ENCODE data around the gene MAP3K4.
"Not testable (repeated sequence)": the region's sequence is repeated elsewhere in the genome, so short reads cannot be mapped to it uniquely, and the experiment has no call there.

Gene MAP3K4

DNA sequence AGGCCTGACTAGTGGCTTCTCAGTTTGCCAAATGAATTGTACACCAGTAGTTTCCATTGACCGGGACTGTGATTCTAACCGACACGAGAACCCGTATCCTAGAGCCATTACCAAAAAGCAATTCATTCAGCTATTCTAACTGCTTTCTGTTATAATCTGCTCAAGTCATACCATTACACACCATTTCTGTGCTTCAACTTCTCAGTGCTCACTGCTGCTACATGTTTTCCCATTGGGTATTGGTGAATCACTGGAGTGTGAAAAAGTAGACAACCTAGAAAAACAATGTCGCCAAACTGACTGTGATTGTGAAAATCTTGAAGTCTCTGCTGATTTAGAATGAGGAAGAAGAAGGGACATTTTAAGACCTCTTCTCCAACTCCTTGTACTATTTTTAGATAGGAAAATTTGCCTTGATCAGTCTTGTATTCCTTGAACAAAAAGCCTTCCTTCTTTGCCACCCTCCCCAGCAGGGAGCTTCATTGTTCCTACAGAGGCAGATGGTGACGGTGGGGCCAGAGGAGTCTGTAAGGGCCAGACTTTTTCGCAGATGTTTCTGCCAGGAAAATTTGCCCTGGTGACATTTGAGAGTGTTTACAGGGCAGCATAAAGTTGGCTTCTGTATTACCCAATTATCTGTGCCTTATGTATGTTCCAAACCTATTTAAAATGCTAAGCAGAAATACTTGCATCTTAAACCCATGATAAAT, 31.7 kb upstream of the MAP3K4 start:
- Histone ChIP-seq H3K27me3 (ENCODE audit: control insufficient read depth, insufficient read depth, low read length) (no peaks in the 10 kb centered on the region), H3K36me3 (ENCODE audit: control insufficient read depth, insufficient read depth, low read length) (no peaks in the 10 kb centered on the region), H3K4me3 (ENCODE audit: low read depth, low read length) (no peak overlapping the region), H3K4me1 (ENCODE audit: control insufficient read depth, insufficient read depth, low read length) (no peaks in the 10 kb centered on the region), H3K9ac (ENCODE audit: low read depth, low read length) (no peak overlapping the region), H3K9me3 (ENCODE audit: control insufficient read depth, insufficient read depth, low read length) (no peaks in the 10 kb centered on the region)

DNA sequence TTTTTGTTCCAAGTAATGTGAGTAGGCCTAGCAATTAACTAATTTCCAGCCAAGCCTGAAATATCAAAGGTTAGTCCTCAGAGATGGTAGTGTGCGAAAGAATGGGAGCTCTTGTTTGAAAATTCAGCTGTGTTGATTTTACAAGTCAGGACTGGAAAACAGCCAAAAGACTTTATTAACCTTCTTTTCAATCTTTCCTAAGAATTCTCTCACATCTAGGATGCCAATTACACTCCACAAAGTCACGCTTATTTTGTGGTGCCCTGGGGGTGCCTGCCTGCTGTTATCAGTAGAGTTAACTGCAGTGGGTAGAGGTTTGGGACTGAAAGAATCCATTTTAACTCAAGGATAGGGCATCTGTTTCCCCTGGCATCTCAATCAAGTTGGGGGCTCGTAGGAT, 30.7 kb upstream of the MAP3K4 start:
- H3K36me3 ChIP-seq (ENCODE audit: control insufficient read depth, insufficient read depth, low read length), result no peaks in the 10 kb centered on the region
- H3K4me3 ChIP-seq (ENCODE audit: low read depth, low read length), result no peak overlapping the region
- H3K9me3 ChIP-seq (ENCODE audit: control insufficient read depth, insufficient read depth, low read length), result no peaks in the 10 kb centered on the region
- no peak overlapping the region for H3K9ac ChIP-seq (ENCODE audit: low read depth, low read length)
- no peaks in the 10 kb centered on the region for H3K4me1 ChIP-seq (ENCODE audit: control insufficient read depth, insufficient read depth, low read length)
- H3K27me3 ChIP-seq (ENCODE audit: control insufficient read depth, insufficient read depth, low read length), result no peaks in the 10 kb centered on the region

DNA sequence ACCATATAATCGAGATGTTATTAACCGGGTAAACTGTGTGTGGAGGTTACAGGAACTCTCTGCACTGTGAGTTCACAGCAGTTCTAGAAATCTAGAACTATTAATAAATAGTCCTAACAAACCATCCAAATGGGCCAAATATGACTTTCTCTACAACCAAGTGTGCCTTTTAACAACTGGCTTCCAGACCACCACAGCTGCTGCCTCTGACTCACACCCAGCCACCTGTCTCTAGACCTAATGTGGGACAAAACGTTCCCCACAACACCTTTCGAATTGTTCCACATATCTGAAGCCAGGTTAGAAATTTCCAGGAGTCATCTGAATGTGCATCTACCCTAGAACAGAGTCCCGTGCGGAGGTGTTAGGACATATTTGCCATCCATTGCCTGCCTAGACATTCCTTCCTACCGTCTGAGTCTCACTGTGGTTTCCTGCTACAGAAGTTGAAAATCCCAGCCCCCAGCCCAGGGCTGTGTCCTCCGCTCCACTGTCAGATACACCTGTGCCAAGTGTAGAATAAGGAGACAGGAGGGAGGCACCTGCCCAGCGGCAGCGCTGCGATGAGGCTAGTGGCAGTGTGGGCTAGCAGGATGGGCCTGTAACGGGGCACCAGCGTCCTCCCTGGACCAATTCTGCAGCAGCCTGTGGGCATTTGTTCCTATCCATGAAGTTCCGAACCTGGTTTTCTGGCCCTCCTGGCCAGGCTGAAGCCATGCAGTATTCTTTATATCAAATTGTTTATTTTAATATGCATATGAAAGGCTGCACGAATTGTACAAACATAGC, 28.5 kb upstream of the MAP3K4 start:
- Histone ChIP-seq H3K4me1 (ENCODE audit: control insufficient read depth, insufficient read depth, low read length) (no peaks in the 10 kb centered on the region), H3K9me3 (ENCODE audit: control insufficient read depth, insufficient read depth, low read length) (no peaks in the 10 kb centered on the region), H3K9ac (ENCODE audit: low read depth, low read length) (no peak overlapping the region), H3K36me3 (ENCODE audit: control insufficient read depth, insufficient read depth, low read length) (no peaks in the 10 kb centered on the region), H3K4me3 (ENCODE audit: low read depth, low read length) (no peak overlapping the region), H3K27me3 (ENCODE audit: control insufficient read depth, insufficient read depth, low read length) (no peaks in the 10 kb centered on the region)

DNA sequence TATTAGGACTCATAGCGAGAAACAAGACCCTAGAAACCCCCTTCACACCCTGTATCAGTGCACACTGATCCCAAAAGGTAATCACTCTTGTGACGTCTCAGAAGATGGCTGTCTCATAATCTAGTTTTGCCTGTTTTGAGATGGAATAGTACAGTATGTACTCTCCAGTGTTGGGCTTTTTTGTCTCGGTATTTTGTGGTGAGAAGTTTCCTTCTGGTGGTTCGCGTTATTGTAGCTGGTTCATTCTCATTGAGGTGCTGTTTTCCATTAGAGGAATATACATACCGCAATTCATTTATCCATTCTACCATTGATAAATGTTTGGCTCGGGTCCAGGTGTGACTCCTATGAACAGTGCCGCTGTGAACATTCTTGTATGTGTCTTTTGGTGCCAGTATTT, 27.9 kb upstream of the MAP3K4 start:
- no peaks in the 10 kb centered on the region for H3K36me3 ChIP-seq (ENCODE audit: control insufficient read depth, insufficient read depth, low read length)
- no peak overlapping the region for H3K9ac ChIP-seq (ENCODE audit: low read depth, low read length)
- H3K4me3 ChIP-seq (ENCODE audit: low read depth, low read length), result no peak overlapping the region
- no peaks in the 10 kb centered on the region for H3K4me1 ChIP-seq (ENCODE audit: control insufficient read depth, insufficient read depth, low read length)
- no peaks in the 10 kb centered on the region for H3K9me3 ChIP-seq (ENCODE audit: control insufficient read depth, insufficient read depth, low read length)
- H3K27me3 ChIP-seq (ENCODE audit: control insufficient read depth, insufficient read depth, low read length), result no peaks in the 10 kb centered on the region

DNA sequence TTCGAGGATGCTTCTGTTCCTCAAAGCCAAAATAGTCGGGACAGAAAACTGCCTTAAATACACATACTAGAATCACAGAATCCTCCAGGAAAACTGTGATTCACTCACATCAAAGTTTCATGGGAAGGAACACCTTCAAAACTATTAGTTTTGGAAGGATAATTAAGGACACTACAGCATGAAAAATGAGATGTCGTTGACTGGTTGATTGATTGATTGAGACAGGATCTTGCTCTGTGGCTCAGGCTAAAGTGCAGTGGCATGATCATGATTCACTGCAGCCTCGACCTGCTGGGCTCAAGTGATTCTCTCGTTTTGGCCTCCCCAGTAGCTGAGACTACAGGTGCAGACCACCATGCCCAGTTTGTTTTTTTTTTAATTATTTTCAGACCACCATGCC, 25.7 kb upstream of the MAP3K4 start:
- Histone ChIP-seq H3K4me1 (ENCODE audit: control insufficient read depth, insufficient read depth, low read length) (no peaks in the 10 kb centered on the region), H3K9ac (ENCODE audit: low read depth, low read length) (no peak overlapping the region), H3K9me3 (ENCODE audit: control insufficient read depth, insufficient read depth, low read length) (no peaks in the 10 kb centered on the region), H3K27me3 (ENCODE audit: control insufficient read depth, insufficient read depth, low read length) (no peaks in the 10 kb centered on the region), H3K36me3 (ENCODE audit: control insufficient read depth, insufficient read depth, low read length) (no peaks in the 10 kb centered on the region), H3K4me3 (ENCODE audit: low read depth, low read length) (no peak overlapping the region)

DNA sequence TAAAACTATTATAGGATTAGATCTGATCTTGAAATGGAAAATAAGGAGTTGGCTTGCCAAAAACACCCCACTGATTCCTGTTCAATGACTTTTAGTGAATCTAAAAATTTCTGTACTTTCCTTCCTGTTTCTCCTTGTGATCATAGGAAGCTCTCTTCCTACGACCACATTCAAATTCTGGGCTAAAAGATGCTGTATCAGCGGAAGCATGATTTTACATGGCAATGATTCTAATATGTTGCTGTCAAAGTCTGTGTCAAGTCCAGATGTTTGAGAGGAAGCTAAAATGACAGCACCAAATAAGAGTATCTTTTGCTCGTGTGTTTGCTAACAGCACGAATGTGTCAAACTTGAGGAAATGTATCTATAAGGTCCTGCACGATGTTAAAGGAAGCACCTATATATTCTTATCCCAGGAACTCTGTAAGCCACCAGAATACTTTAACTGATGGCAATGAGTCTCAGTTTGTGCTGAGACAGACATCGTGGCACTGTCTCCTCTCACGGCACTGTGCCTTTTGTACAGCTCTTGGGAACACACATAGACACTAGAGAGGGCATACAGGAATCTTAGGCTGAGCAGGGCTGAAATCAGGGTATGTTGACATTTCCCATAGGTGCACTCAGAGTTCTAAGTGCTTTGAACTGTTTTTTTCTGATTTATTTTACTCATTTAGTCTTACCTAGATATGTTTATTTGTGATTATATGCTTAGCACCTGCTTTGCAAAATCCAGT, 24.9 kb upstream of the MAP3K4 start:
- Histone ChIP-seq H3K9ac (ENCODE audit: low read depth, low read length) (no peak overlapping the region), H3K36me3 (ENCODE audit: control insufficient read depth, insufficient read depth, low read length) (no peaks in the 10 kb centered on the region), H3K4me3 (ENCODE audit: low read depth, low read length) (no peak overlapping the region), H3K4me1 (ENCODE audit: control insufficient read depth, insufficient read depth, low read length) (no peaks in the 10 kb centered on the region), H3K27me3 (ENCODE audit: control insufficient read depth, insufficient read depth, low read length) (no peaks in the 10 kb centered on the region), H3K9me3 (ENCODE audit: control insufficient read depth, insufficient read depth, low read length) (no peaks in the 10 kb centered on the region)

DNA sequence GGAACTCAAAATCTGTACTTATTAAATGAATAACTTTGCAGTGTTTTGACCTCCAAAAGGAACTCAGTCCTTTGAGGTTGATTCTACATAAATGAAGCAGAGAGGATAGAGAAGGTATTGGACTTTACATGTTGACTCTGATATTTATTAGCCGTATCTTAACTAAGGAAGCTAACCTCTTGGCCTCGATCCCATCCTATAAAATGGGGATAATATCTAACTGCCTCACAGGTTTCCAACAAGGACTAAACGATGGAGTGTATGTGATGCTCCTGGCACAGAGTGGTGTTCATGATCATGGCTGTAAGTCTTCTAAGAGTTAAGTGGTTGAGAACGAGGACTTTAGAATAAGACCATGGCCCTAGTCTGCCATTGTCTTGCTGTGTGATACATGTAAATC, 24.2 kb upstream of the MAP3K4 start:
- Histone ChIP-seq H3K4me1 (ENCODE audit: control insufficient read depth, insufficient read depth, low read length) (no peaks in the 10 kb centered on the region), H3K9ac (ENCODE audit: low read depth, low read length) (no peak overlapping the region), H3K4me3 (ENCODE audit: low read depth, low read length) (no peak overlapping the region), H3K9me3 (ENCODE audit: control insufficient read depth, insufficient read depth, low read length) (no peaks in the 10 kb centered on the region), H3K36me3 (ENCODE audit: control insufficient read depth, insufficient read depth, low read length) (no peaks in the 10 kb centered on the region), H3K27me3 (ENCODE audit: control insufficient read depth, insufficient read depth, low read length) (no peaks in the 10 kb centered on the region)

DNA sequence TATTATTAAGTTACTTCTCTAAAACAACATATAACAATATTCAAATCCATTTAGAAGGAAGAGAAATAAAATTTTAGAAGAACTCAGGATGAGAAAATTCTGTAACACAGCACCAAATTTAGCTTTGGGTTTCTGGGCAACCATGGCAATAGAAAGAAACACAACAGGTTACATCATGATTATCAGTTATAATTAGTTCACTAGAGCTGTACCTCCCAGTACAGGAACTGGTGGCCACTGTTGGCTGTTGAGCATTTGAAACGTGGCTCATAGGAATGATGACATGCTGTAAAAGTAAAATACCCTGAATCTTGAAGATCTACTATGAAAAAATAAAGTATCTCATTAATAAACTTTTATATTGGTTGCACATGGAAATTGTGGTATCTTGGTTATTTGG, 23.7 kb upstream of the MAP3K4 start:
- Histone ChIP-seq H3K4me3 (ENCODE audit: low read depth, low read length) (no peak overlapping the region), H3K9ac (ENCODE audit: low read depth, low read length) (no peak overlapping the region), H3K4me1 (ENCODE audit: control insufficient read depth, insufficient read depth, low read length) (no peaks in the 10 kb centered on the region), H3K36me3 (ENCODE audit: control insufficient read depth, insufficient read depth, low read length) (no peaks in the 10 kb centered on the region), H3K9me3 (ENCODE audit: control insufficient read depth, insufficient read depth, low read length) (no peaks in the 10 kb centered on the region), H3K27me3 (ENCODE audit: control insufficient read depth, insufficient read depth, low read length) (no peaks in the 10 kb centered on the region)

DNA sequence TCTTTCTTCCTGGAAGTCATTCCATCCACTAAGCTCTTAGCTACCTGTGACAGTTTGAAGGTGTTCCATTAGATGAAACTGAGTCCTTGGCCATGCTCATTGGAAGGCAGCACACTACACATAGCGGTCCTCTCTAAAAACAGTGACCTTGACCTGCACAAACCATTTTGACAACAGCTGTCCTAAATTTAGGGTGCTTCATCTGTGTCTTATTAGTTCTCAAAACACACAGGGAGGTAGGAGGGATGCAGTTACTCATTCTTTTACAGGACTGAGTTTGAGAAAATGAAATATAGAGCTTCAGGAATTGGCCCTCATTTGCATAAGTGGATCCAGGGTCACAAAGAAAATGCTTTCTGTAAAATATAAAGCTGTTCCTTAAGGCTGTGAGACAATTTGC, 20.4 kb upstream of the MAP3K4 start:
- H3K9me3 ChIP-seq (ENCODE audit: control insufficient read depth, insufficient read depth, low read length), result no peaks in the 10 kb centered on the region
- no peak overlapping the region for H3K9ac ChIP-seq (ENCODE audit: low read depth, low read length)
- peaks cover 7% of the 10 kb centered on the region for H3K4me1 ChIP-seq (ENCODE audit: control insufficient read depth, insufficient read depth, low read length)
- H3K36me3 ChIP-seq (ENCODE audit: control insufficient read depth, insufficient read depth, low read length), result no peaks in the 10 kb centered on the region
- no peak overlapping the region for H3K4me3 ChIP-seq (ENCODE audit: low read depth, low read length)
- H3K27me3 ChIP-seq (ENCODE audit: control insufficient read depth, insufficient read depth, low read length), result no peaks in the 10 kb centered on the region

DNA sequence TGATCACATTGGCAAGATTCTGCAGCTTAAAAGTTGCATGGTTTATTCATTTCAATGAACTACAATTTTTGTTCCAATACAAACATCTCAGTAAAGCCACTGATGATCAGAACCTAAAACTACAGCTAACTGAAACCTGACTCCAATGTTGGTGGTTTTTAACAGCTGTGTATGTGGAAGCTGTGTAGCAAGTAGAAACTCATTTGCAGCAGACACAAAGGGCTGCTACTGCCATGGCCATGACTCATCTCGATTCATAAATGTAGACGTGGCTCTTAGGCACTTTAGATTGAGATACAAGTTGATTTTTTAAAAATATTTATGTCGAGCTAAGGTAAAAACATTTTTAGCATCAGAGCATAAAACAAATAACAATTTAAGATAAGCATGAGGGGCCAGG, 19.5 kb upstream of the MAP3K4 start:
- H3K4me1 ChIP-seq (ENCODE audit: control insufficient read depth, insufficient read depth, low read length), result peaks cover 7% of the 10 kb centered on the region
- no peak overlapping the region for H3K4me3 ChIP-seq (ENCODE audit: low read depth, low read length)
- no peaks in the 10 kb centered on the region for H3K36me3 ChIP-seq (ENCODE audit: control insufficient read depth, insufficient read depth, low read length)
- H3K9ac ChIP-seq (ENCODE audit: low read depth, low read length), result no peak overlapping the region
- no peaks in the 10 kb centered on the region for H3K9me3 ChIP-seq (ENCODE audit: control insufficient read depth, insufficient read depth, low read length)
- no peaks in the 10 kb centered on the region for H3K27me3 ChIP-seq (ENCODE audit: control insufficient read depth, insufficient read depth, low read length)

DNA sequence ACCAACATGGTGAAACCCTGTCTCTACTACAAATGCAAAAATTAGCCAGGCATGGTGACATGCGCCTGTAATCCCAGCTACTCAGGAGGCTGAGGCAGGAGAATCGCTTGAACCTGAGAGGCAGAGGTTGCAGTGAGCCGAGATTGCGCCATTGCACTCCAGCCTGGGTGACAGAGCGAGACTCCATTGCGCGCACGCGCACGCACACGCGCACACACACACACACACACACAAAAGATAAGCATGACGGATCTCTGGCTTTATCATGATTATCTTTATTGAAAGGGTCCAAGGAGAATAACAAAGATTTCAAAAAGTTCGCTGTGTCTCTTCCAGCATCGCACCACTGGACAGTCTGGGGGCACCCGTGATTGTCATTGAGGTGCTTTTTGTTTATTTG, 19.0 kb upstream of the MAP3K4 start:
- not testable (repeated sequence) for H3K36me3 ChIP-seq (ENCODE audit: control insufficient read depth, insufficient read depth, low read length); H3K27me3 ChIP-seq (ENCODE audit: control insufficient read depth, insufficient read depth, low read length); H3K4me3 ChIP-seq (ENCODE audit: low read depth, low read length); H3K9me3 ChIP-seq (ENCODE audit: control insufficient read depth, insufficient read depth, low read length); H3K4me1 ChIP-seq (ENCODE audit: control insufficient read depth, insufficient read depth, low read length); H3K9ac ChIP-seq (ENCODE audit: low read depth, low read length)
